ENCODE results near the gene DZIP3. TPM values are rescaled to one million over a fixed set of nuclear protein-coding genes. Genes with fewer than 3 reads are reported as not detected.

DZIP3 gene
- total and polyA plus RNA-seq, 2 of the 8 experiments (the other 6 are each of a cell fraction or from before 2014, with no cell fraction given): 10.4 to 24.3 TPM

GRCh38 chr3:108620250-108620649 lies 30.7 kb downstream of the DZIP3 start:
- 91% methylated on average over 1 of the region's 1 CpG; no CpG with 5 or more reads in 1 of the 2 experiments for WGBS, 2 experiments (ENCODE audit: extremely low coverage in 1 of 2, insufficient coverage in 1 of 2, insufficient read length in 1 of 2, insufficient replicate concordance in 2 of 2, low coverage in 1 of 2, low lambda C conversion rate in 2 of 2, missing lambda C conversion rate in 1 of 2)
- ChIA-PET CTCF (ENCODE audit: partially characterized antibody) (interaction anchor here (1.0 to 1.4 kb wide), 2 partner anchors 10 to 53 kb away, joined by 3 to 6 read pairs; no protein-coding TSS in a partner anchor), POLR2A (ENCODE audit: partially characterized antibody) (no interaction called here)
- no peak overlapping the region for H2BK120ac ChIP-seq (replicated peaks; ENCODE audit: low read depth, low read length)
- H3K27ac ChIP-seq (ENCODE audit: low read depth, low read length): no peak overlapping the region
- no peaks in the 10 kb centered on the region for H4K20me1 ChIP-seq (replicated peaks in 1 of 2; ENCODE audit: control insufficient read depth in 1 of 2, insufficient read depth in 2 of 2, low read length in 2 of 2)
- H2BK12ac ChIP-seq (ENCODE audit: low read depth, low read length): no peak overlapping the region
- H3K27me3 ChIP-seq (replicated peaks in 1 of 4; ENCODE audit: control insufficient read depth in 3 of 4, extremely low read depth in 1 of 4, insufficient read depth in 3 of 4, low read length in 3 of 4): no peaks in the 10 kb centered on the region
- no peak overlapping the region for H4K91ac ChIP-seq (replicated peaks; ENCODE audit: insufficient read length, low read length)
- peaks cover 0 to 20% (median 2%) of the 10 kb centered on the region in 4 experiments; a peak in 2 of 8 replicates for H3K36me3 ChIP-seq (ENCODE audit: control insufficient read depth in 2 of 4, insufficient read depth in 4 of 4, low read length in 3 of 4)
- H3K4me1 ChIP-seq (replicated peaks in 1 of 4; ENCODE audit: control insufficient read depth in 3 of 4, insufficient read depth in 4 of 4, low read length in 3 of 4): no peaks in the 10 kb centered on the region
- H3K9me3 ChIP-seq (ENCODE audit: insufficient read depth in 2 of 2, low read depth in 1 of 2, low read length in 1 of 2): no peaks in the 10 kb centered on the region
- H3K14ac ChIP-seq (ENCODE audit: insufficient read length): no peak overlapping the region
- no peak overlapping the region for H2AK5ac ChIP-seq (ENCODE audit: low read depth, low read length)
- DNase-seq (ENCODE audit: low read depth in 1 of 2, low spot score in 2 of 2) (no peak), FAIRE-seq (no peak)
- H3K18ac ChIP-seq (ENCODE audit: extremely low read depth, low read length): no peak overlapping the region
- no peak overlapping the region for H2BK5ac ChIP-seq (ENCODE audit: low read depth, low read length)
- TF ChIP-seq SIN3A (conservative IDR thresholded peaks at IDR 0.05 in 1 of 2, IDR thresholded peaks at IDR 0.05 in 1 of 2; ENCODE audit: low read depth in 1 of 2, low read length in 2 of 2) (no peak), RNF2 (IDR thresholded peaks at IDR 0.05; ENCODE audit: borderline replicate concordance, low read depth, low read length, missing control alignments, poor library complexity, severe bottlenecking) (no peak), RXRA (IDR thresholded peaks at IDR 0.05; ENCODE audit: insufficient read depth, low read depth, low read length) (no peak), ATF3 (IDR thresholded peaks at IDR 0.05; ENCODE audit: insufficient read depth, low read depth, low read length) (no peak), ZNF274 (IDR thresholded peaks at IDR 0.05; ENCODE audit: borderline replicate concordance, extremely low read depth, low read length) (no peak), RAD21 (IDR thresholded peaks at IDR 0.05 in 1 of 2, conservative IDR thresholded peaks at IDR 0.05 in 1 of 2; ENCODE audit: low read depth in 2 of 2, low read length in 2 of 2) (no peak)
- TF ChIP-seq, protein P1, sequence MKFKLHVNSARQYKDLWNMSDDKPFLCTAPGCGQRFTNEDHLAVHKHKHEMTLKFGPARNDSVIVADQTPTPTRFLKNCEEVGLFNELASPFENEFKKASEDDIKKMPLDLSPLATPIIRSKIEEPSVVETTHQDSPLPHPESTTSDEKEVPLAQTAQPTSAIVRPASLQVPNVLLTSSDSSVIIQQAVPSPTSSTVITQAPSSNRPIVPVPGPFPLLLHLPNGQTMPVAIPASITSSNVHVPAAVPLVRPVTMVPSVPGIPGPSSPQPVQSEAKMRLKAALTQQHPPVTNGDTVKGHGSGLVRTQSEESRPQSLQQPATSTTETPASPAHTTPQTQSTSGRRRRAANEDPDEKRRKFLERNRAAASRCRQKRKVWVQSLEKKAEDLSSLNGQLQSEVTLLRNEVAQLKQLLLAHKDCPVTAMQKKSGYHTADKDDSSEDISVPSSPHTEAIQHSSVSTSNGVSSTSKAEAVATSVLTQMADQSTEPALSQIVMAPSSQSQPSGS (IDR thresholded peaks at IDR 0.05; ENCODE audit: low read length): no peak
- no peak overlapping the region for H2AFZ ChIP-seq (ENCODE audit: low read length)
- no peak overlapping the region for H3K56ac ChIP-seq (replicated peaks; ENCODE audit: insufficient read length, low read depth, low read length)
- H3K23me2 ChIP-seq (ENCODE audit: low read depth, low read length): no peaks in the 10 kb centered on the region
- H4K5ac ChIP-seq (ENCODE audit: insufficient read length, low read depth, low read length): no peak overlapping the region
- H3K79me1 ChIP-seq (ENCODE audit: low read depth, low read length): no peaks in the 10 kb centered on the region
- no peak overlapping the region for H3K23ac ChIP-seq (ENCODE audit: insufficient read length)
- H2BK15ac ChIP-seq (ENCODE audit: low read length): no peak overlapping the region
- H3K9ac ChIP-seq (replicated peaks in 1 of 4; ENCODE audit: extremely low read depth in 1 of 4, low read depth in 3 of 4, low read length in 3 of 4): no peak overlapping the region
- no peak overlapping the region for H2BK20ac ChIP-seq (ENCODE audit: low read length)
- H4K8ac ChIP-seq (ENCODE audit: extremely low read depth, insufficient read depth, low read length): no peak overlapping the region
- H3K4me3 ChIP-seq (ENCODE audit: extremely low read depth in 1 of 4, insufficient read depth in 2 of 4, low read depth in 3 of 4, low read length in 4 of 4): no peak overlapping the region
- H3K4ac ChIP-seq (replicated peaks; ENCODE audit: insufficient read length, low read depth, low read length): no peak overlapping the region
- no peaks in the 10 kb centered on the region for H3K79me2 ChIP-seq (ENCODE audit: control insufficient read depth in 1 of 2, insufficient read depth in 2 of 2, low read length in 2 of 2)
- H3K4me2 ChIP-seq (ENCODE audit: insufficient read depth in 1 of 2, low read depth in 2 of 2, low read length in 2 of 2): no peak overlapping the region

Data from H1 (cell line).